GM23338 (cell line): ENCODE measurements around the gene KAZN. TPM values are rescaled to one million over a fixed set of nuclear protein-coding genes. Genes with fewer than 3 reads are reported as not detected.

ENCODE experiments used
- ATAC-seq: fragments of 200-7000 bp; cut with Tn5 transposase; 3 replicates; pipeline ENCODE4 v1.9.1; 2020
- DNase-seq: peaks from one replicate; pipeline ENCODE4 v3.0.0-alpha.2; 2015; ENCODE audit warnings: low spot score
- H2AFZ ChIP-seq: fragments of 200-600 bp; sonication (generic); 2 replicates; pipeline ENCODE4 v1.8.0; 2016; ENCODE audit warnings: antibody characterized with exemption, mild to moderate bottlenecking, moderate library complexity
- H3F3A ChIP-seq: fragments of 200-600 bp; sonication (generic); replicated peaks from 2 replicates; pipeline ENCODE4 v1.8.0; 2017; ENCODE audit warnings: antibody characterized with exemption, mixed run types, low read depth
- H3K27ac ChIP-seq: fragments of 200-600 bp; sonication (generic); 2 replicates; pipeline ENCODE4 v1.6.1; 2016; ENCODE audit warnings: low read depth
- H3K27me3 ChIP-seq: fragments of 200-600 bp; sonication (generic); 2 replicates; pipeline ENCODE4 v1.8.0; 2016; ENCODE audit warnings: mild to moderate bottlenecking, mixed run types, moderate library complexity; ENCODE audit not compliant: insufficient read depth
- H3K36me3 ChIP-seq: fragments of 200-600 bp; sonication (generic); 2 replicates; pipeline ENCODE4 v1.8.0; 2016; ENCODE audit warnings: mild to moderate bottlenecking; ENCODE audit not compliant: insufficient read depth
- H3K4me1 ChIP-seq: fragments of 200-600 bp; sonication (generic); 2 replicates; pipeline ENCODE4 v1.8.0; 2016; ENCODE audit warnings: mild to moderate bottlenecking, moderate library complexity; ENCODE audit not compliant: insufficient read depth
- H3K4me2 ChIP-seq: fragments of 200-600 bp; sonication (generic); 2 replicates; pipeline ENCODE4 v1.7.1; 2017; ENCODE audit warnings: mixed run types
- H3K4me3 ChIP-seq: fragments of 200-600 bp; sonication (generic); 2 replicates; pipeline ENCODE4 v1.6.1; 2016; ENCODE audit warnings: mixed run types
- H3K79me2 ChIP-seq: fragments of 200-600 bp; sonication (generic); replicated peaks from 2 replicates; pipeline ENCODE4 v1.8.0; 2017; ENCODE audit warnings: mild to moderate bottlenecking; ENCODE audit not compliant: insufficient read depth
- H3K9me2 ChIP-seq: fragments of 200-600 bp; sonication (generic); 2 replicates; pipeline ENCODE4 v1.8.0; 2017; ENCODE audit not compliant: insufficient read depth
- H4K20me1 ChIP-seq: fragments of 200-600 bp; sonication (generic); replicated peaks from 2 replicates; pipeline ENCODE4 v1.8.0; 2017; ENCODE audit warnings: mild to moderate bottlenecking; ENCODE audit not compliant: insufficient read depth
- H3K27ac Mint-ChIP-seq: 2 replicates; pipeline ENCODE4 v1.8.0; 2020; ENCODE audit warnings: inconsistent platforms, mild to moderate bottlenecking, moderate library complexity, mixed read lengths
- H3K27me3 Mint-ChIP-seq: 3 replicates; pipeline ENCODE4 v1.8.0; 2022; ENCODE audit warnings: low read depth, mild to moderate bottlenecking, moderate library complexity, mixed read lengths, inconsistent platforms; ENCODE audit not compliant: insufficient read depth, poor library complexity
- H3K36me3 Mint-ChIP-seq: 3 replicates; pipeline ENCODE4 v1.8.0; 2021; ENCODE audit warnings: low read depth, mild to moderate bottlenecking, inconsistent platforms, moderate library complexity, mixed read lengths
- H3K4me1 Mint-ChIP-seq: 3 replicates; pipeline ENCODE4 v1.8.0; 2020; ENCODE audit warnings: mild to moderate bottlenecking, inconsistent platforms, mixed read lengths
- H3K4me3 Mint-ChIP-seq: 3 replicates; pipeline ENCODE4 v1.8.0; 2021; ENCODE audit warnings: moderate library complexity, mild to moderate bottlenecking, inconsistent platforms, mixed read lengths
- H3K9me3 Mint-ChIP-seq: 3 replicates; pipeline ENCODE4 v1.8.0; 2020; ENCODE audit warnings: moderate library complexity, mild to moderate bottlenecking, inconsistent platforms, mixed read lengths
- CREB1 ChIP-seq: fragments of 250-450 bp; sonication (Bioruptor Pico); IDR thresholded peaks from 2 replicates; pipeline ENCODE4 v1.5.0; 2020; ENCODE audit warnings: low read depth, mild to moderate bottlenecking, moderate library complexity
- CTCF ChIP-seq, 2 experiments: fragments of 200-600 bp in 1 of 2; sonication (generic) in 1 of 2; conservative IDR thresholded peaks; 2 replicates each; pipeline versions ENCODE4 v1.5.1 to v1.6.1; 2016 to 2017; ENCODE audit warnings: antibody characterized with exemption in 2 of 2, low read depth in 2 of 2, mild to moderate bottlenecking in 2 of 2, moderate library complexity in 1 of 2
- ETS1 ChIP-seq: IDR thresholded peaks from 2 replicates; pipeline ENCODE4 v1.6.1; 2016; ENCODE audit warnings: antibody characterized with exemption
- EZH2 ChIP-seq: fragments of 200-600 bp; sonication (generic); IDR thresholded peaks from one replicate; pipeline ENCODE4 v1.8.0; 2017; ENCODE audit warnings: antibody characterized with exemption, mild to moderate bottlenecking, low read depth; ENCODE audit not compliant: unreplicated experiment
- EZH2phosphoT487 ChIP-seq: fragments of 200-600 bp; sonication (generic); IDR thresholded peaks from one replicate; pipeline ENCODE4 v1.8.1; 2018; ENCODE audit warnings: antibody characterized with exemption; ENCODE audit not compliant: unreplicated experiment
- JUNB ChIP-seq: IDR thresholded peaks from one replicate; pipeline ENCODE4 v1.6.1; 2016; ENCODE audit warnings: antibody characterized with exemption; ENCODE audit not compliant: unreplicated experiment
- NANOG ChIP-seq: IDR thresholded peaks from 2 replicates; pipeline ENCODE4 v1.6.1; 2016; ENCODE audit warnings: antibody characterized with exemption, borderline replicate concordance
- POLR2AphosphoS5 ChIP-seq: IDR thresholded peaks from 2 replicates; pipeline ENCODE4 v1.6.1; 2016; ENCODE audit warnings: antibody characterized with exemption, low read depth
- STAT1 ChIP-seq: IDR thresholded peaks from one replicate; pipeline ENCODE4 v1.6.1; 2016; ENCODE audit warnings: antibody characterized with exemption; ENCODE audit not compliant: unreplicated experiment
- ZNF114 ChIP-seq: fragments of 250-450 bp; sonication (Bioruptor Pico); IDR thresholded peaks from 2 replicates; pipeline ENCODE4 v1.5.0; 2020; ENCODE audit warnings: mild to moderate bottlenecking, moderate library complexity
- ZNF331 ChIP-seq: fragments of 250-450 bp; sonication (Bioruptor Pico); IDR thresholded peaks from 2 replicates; pipeline ENCODE4 v1.5.0; 2020; ENCODE audit warnings: low read depth, mild to moderate bottlenecking, moderate library complexity
- ZNF462 ChIP-seq: fragments of 250-450 bp; sonication (Bioruptor Pico); IDR thresholded peaks from 2 replicates; pipeline ENCODE4 v1.5.0; 2020; ENCODE audit warnings: mild to moderate bottlenecking, moderate library complexity
- polyA plus RNA-seq: library from polyadenylated mRNA; unstranded; fragments of >200 nt; fragmentation: Nextera tagmentation; extraction: Ambion mirVana; gene quantifications from 2 replicates; pipeline ENCODE4 v1.2.1, GENCODE V29; 2016
- total RNA-seq: library from RNA; depleted of rRNA; stranded (reverse); fragments of >200 nt; shearing (Covaris generic); gene quantifications from 2 replicates; pipeline ENCODE4 v1.2.3, GENCODE V29; 2014

The KAZN gene
- total and polyA plus RNA-seq, 2 experiments from 2014 or later: 9.9 to 15.0 TPM

- no peaks in the 10 kb centered on the region for H3K36me3 Mint-ChIP-seq
- H3K4me3 Mint-ChIP-seq: no peak overlapping the region
- H3K27me3 ChIP-seq: no peaks in the 10 kb centered on the region
- no peak overlapping the region for H3K4me2 ChIP-seq
- no peaks in the 10 kb centered on the region for H3K9me3 Mint-ChIP-seq
- DNase-seq (no peak), ATAC-seq (no peak)
- no peak for TF ChIP-seq POLR2AphosphoS5
- no peak for TF ChIP-seq EZH2phosphoT487
- no peak for TF ChIP-seq EZH2
- TF ChIP-seq JUNB: no peak
- no peak overlapping the region for H3K27ac ChIP-seq
- H3F3A ChIP-seq: no peaks in the 10 kb centered on the region
- no peaks in the 10 kb centered on the region for H3K9me2 ChIP-seq
- H3K36me3 ChIP-seq: no peaks in the 10 kb centered on the region
- no peaks in the 10 kb centered on the region for H3K79me2 ChIP-seq
- no peaks in the 10 kb centered on the region; the same call in 1 of the 2 replicates for H4K20me1 ChIP-seq
- H3K4me1 Mint-ChIP-seq: peaks cover 14% of the 10 kb centered on the region
- H3K27me3 Mint-ChIP-seq: peaks cover 11% of the 10 kb centered on the region
- peaks cover 8% of the 10 kb centered on the region; the same call in 1 of the 2 replicates for H3K4me1 ChIP-seq
- H3K4me3 ChIP-seq: no peak overlapping the region
- H2AFZ ChIP-seq: no peak overlapping the region
- H3K27ac Mint-ChIP-seq: no peak overlapping the region
These were observed 293.5 kb downstream of the KAZN start for GRCh38 chr1:14891991-14892390.

- ATAC-seq (peak; percentile 58), DNase-seq (no peak)
- Histone ChIP-seq H3K4me1 (peaks cover 8% of the 10 kb centered on the region; the same call in 1 of the 2 replicates), H3K4me2 (0 out of 2 replicates have a peak overlapping the region, but pooled peaks have one; percentile 6), H3K27ac (no peak overlapping the region), H3K79me2 (no peaks in the 10 kb centered on the region), H4K20me1 (no peaks in the 10 kb centered on the region; the same call in 1 of the 2 replicates), H3K4me3 (no peak overlapping the region), H3F3A (no peaks in the 10 kb centered on the region), H3K27me3 (no peaks in the 10 kb centered on the region), H3K36me3 (no peaks in the 10 kb centered on the region), H3K9me2 (no peaks in the 10 kb centered on the region), H2AFZ (no peak overlapping the region)
- no peaks in the 10 kb centered on the region for H3K36me3 Mint-ChIP-seq
- H3K27ac Mint-ChIP-seq: no peak overlapping the region
- H3K27me3 Mint-ChIP-seq: peaks cover 11% of the 10 kb centered on the region
- peaks cover 16% of the 10 kb centered on the region for H3K4me1 Mint-ChIP-seq
- H3K4me3 Mint-ChIP-seq: no peak overlapping the region
- H3K9me3 Mint-ChIP-seq: no peaks in the 10 kb centered on the region
- TF ChIP-seq JUNB (no peak), ZNF114 (CRISPR knock-in tag) (no peak), STAT1 (no peak), CTCF (conservative IDR thresholded peaks at IDR 0.05; ENCODE audit: low read depth in 2 of 2) (no peak), NANOG (no peak), EZH2 (no peak), POLR2AphosphoS5 (no peak), ZNF331 (no peak), ETS1 (no peak), ZNF462 (no peak), CREB1 (CRISPR knock-in tag) (no peak)
These were observed 296.5 kb downstream of the KAZN start for GRCh38 chr1:14894811-14895560.
